K562 (cell line): ENCODE data around the gene FAM20B. TPM values are rescaled to one million over a fixed set of nuclear protein-coding genes. Genes with fewer than 3 reads are reported as not detected.

Source experiments
- ARID1B ChIP-seq: fragments of 450-650 bp; IDR thresholded peaks from 2 replicates; pipeline ENCODE4 v1.6.1; 2016; ENCODE audit warnings: antibody characterized with exemption, mild to moderate bottlenecking, inconsistent platforms
- ARID2 ChIP-seq: fragments of 450-650 bp; IDR thresholded peaks from 2 replicates; pipeline ENCODE4 v1.6.1; 2017; ENCODE audit warnings: antibody characterized with exemption, mild to moderate bottlenecking
- BRD4 ChIP-seq: fragments of 200-600 bp; sonication (generic); IDR thresholded peaks from 2 replicates; pipeline ENCODE4 v1.6.1; 2017; ENCODE audit warnings: inconsistent platforms
- HMG20A ChIP-seq: fragments of 450-650 bp; formaldehyde crosslinking; conservative IDR thresholded peaks from 2 replicates; pipeline ENCODE4 v1.4.0; 2020; ENCODE audit warnings: mild to moderate bottlenecking, mixed read lengths
- HMGN3 ChIP-seq: IDR thresholded peaks from 2 replicates; pipeline ENCODE4 v1.6.1; 2011; ENCODE audit warnings: borderline replicate concordance, low read depth, mild to moderate bottlenecking, mixed read lengths, low read length; ENCODE audit not compliant: insufficient read length; ENCODE audit errors: extremely low read depth
- MYBL2 ChIP-seq, 2 experiments: fragments of 450-650 bp in 1 of 2; sonication (generic) in 1 of 2; formaldehyde crosslinking in 1 of 2; IDR thresholded peaks; 2 replicates each; pipeline versions ENCODE4 v1.6.1 to v1.8.1; 2017 to 2022; ENCODE audit warnings: borderline replicate concordance in 1 of 2, inconsistent platforms in 1 of 2, low read depth in 1 of 2, mild to moderate bottlenecking in 1 of 2, missing genetic modification reagents in 1 of 2, moderate library complexity in 1 of 2
- NCOR1 ChIP-seq: fragments of 450-650 bp; IDR thresholded peaks from 2 replicates; pipeline ENCODE4 v1.6.1; 2016; ENCODE audit warnings: mild to moderate bottlenecking, moderate library complexity
- NFE2L1 ChIP-seq: fragments of 450-650 bp; IDR thresholded peaks from 2 replicates; pipeline ENCODE4 v1.6.1; 2016; ENCODE audit warnings: missing genetic modification characterization, low read depth, mild to moderate bottlenecking, missing compliant biosample characterization, moderate library complexity, borderline replicate concordance
- NR4A1 ChIP-seq, 2 experiments: fragments of 250-450 bp in 1 of 2; fragments of 450-650 bp in 1 of 2; sonication (Bioruptor Pico) in 1 of 2; IDR thresholded peaks; 2 replicates each; pipeline versions ENCODE4 v1.4.0 to v1.6.1; 2016 to 2020; ENCODE audit warnings: mild to moderate bottlenecking in 2 of 2, missing compliant biosample characterization in 1 of 2, missing genetic modification characterization in 1 of 2, moderate library complexity in 1 of 2
- PHF20 ChIP-seq: fragments of 450-650 bp; IDR thresholded peaks from 2 replicates; pipeline ENCODE4 v1.6.1; 2018; ENCODE audit not compliant: partially characterized antibody
- POLR3A ChIP-seq: IDR thresholded peaks from 2 replicates; pipeline ENCODE4 v1.6.1; 2011; ENCODE audit warnings: borderline replicate concordance, mild to moderate bottlenecking, moderate library complexity; ENCODE audit not compliant: insufficient read length, insufficient read depth; ENCODE audit errors: extremely low read depth
- RAD51 ChIP-seq: fragments of 450-650 bp; IDR thresholded peaks from 2 replicates; pipeline ENCODE4 v1.7.1; 2016; ENCODE audit warnings: low read depth, mild to moderate bottlenecking, borderline replicate concordance
- RBM14 ChIP-seq: fragments of 200-400 bp; formaldehyde crosslinking; IDR thresholded peaks from 2 replicates; pipeline ENCODE4 v1.6.1; 2018; ENCODE audit warnings: low read depth, mild to moderate bottlenecking, low read length, moderate library complexity, borderline replicate concordance; ENCODE audit not compliant: insufficient read depth
- SREBF2 ChIP-seq: sonication (generic); formaldehyde crosslinking; IDR thresholded peaks from 2 replicates; pipeline ENCODE4 v1.4.0; 2020; ENCODE audit warnings: mild to moderate bottlenecking, missing genetic modification reagents
- SRSF7 ChIP-seq: fragments of 200-400 bp; formaldehyde crosslinking; optimal IDR thresholded peaks from 2 replicates; pipeline ENCODE3; 2017; ENCODE audit warnings: mild to moderate bottlenecking, low read depth, low read length
- TAL1 ChIP-seq: fragments of 450-650 bp; IDR thresholded peaks from 2 replicates; pipeline ENCODE4 v1.6.1; 2016; ENCODE audit warnings: mild to moderate bottlenecking
- TCF7L2 ChIP-seq: fragments of 150-350 bp; IDR thresholded peaks from 2 replicates; pipeline ENCODE4 v1.6.1; 2016; ENCODE audit warnings: low read depth, mild to moderate bottlenecking, low read length, moderate library complexity
- U2AF2 ChIP-seq: fragments of 200-400 bp; formaldehyde crosslinking; optimal IDR thresholded peaks from 2 replicates; pipeline ENCODE3; 2017; ENCODE audit warnings: low read depth, mild to moderate bottlenecking, low read length
- ZNF165 ChIP-seq: fragments of 250-450 bp; sonication (Bioruptor Pico); IDR thresholded peaks from 2 replicates; pipeline ENCODE4 v1.4.0; 2020; ENCODE audit warnings: borderline replicate concordance
- polyA plus RNA-seq, 8 experiments: library from polyadenylated mRNA; depleted of rRNA in 4 of 8; stranded (reverse) in 5 of 8; unstranded in 3 of 8; fragments of >200 nt; fragmentation: Nextera tagmentation in 2 of 8; fragmentation: Illumina TruSeq in 1 of 8; extraction: Ambion mirVana in 2 of 8; extraction: Trizol in 1 of 8; gene quantifications; 2 replicates each; pipeline versions ENCODE4 v1.2.1 to v1.2.3, GENCODE V29; 2011 to 2014; ENCODE audit warnings: inconsistent platforms in 1 of 8, missing spikeins in 1 of 8
- total RNA-seq, 7 experiments: library from RNA; depleted of rRNA in 6 of 7; stranded (reverse); fragments of >200 nt in 6 of 7; fragmentation: Illumina TruSeq in 2 of 7; extraction: Trizol in 2 of 7; gene quantifications; 2 replicates each; pipeline versions ENCODE4 v1.2.1 to v1.2.3, GENCODE V29; 2011 to 2021; ENCODE audit warnings: low replicate concordance in 1 of 7
- TF ChIP-seq, protein P1 (sequence below), 2 experiments: fragments of 450-650 bp in 1 of 2; sonication (generic) in 1 of 2; formaldehyde crosslinking in 1 of 2; IDR thresholded peaks in 1 of 2; conservative IDR thresholded peaks in 1 of 2; 2 replicates each; pipeline versions ENCODE4 v1.6.1 to v1.8.1; 2016 to 2023; ENCODE audit warnings: mild to moderate bottlenecking in 2 of 2, moderate library complexity in 2 of 2, inconsistent platforms in 1 of 2, missing genetic modification reagents in 1 of 2
- TF ChIP-seq, protein P2 (sequence below): fragments of 450-650 bp; IDR thresholded peaks from one replicate; pipeline ENCODE4 v1.6.1; 2018; ENCODE audit warnings: mild to moderate bottlenecking, moderate library complexity; ENCODE audit not compliant: partially characterized antibody
- TF ChIP-seq, protein P3 (sequence below): sonication (generic); formaldehyde crosslinking; IDR thresholded peaks from 2 replicates; pipeline ENCODE4 v1.8.0; 2022; ENCODE audit warnings: missing genetic modification reagents, mild to moderate bottlenecking, borderline replicate concordance

The FAM20B gene
- total and polyA plus RNA-seq, 9 of the 15 experiments (the other 6 are each of a cell fraction or from before 2014, with no cell fraction given) = 7.2 to 67.5 (median 42.9) TPM

DNA sequence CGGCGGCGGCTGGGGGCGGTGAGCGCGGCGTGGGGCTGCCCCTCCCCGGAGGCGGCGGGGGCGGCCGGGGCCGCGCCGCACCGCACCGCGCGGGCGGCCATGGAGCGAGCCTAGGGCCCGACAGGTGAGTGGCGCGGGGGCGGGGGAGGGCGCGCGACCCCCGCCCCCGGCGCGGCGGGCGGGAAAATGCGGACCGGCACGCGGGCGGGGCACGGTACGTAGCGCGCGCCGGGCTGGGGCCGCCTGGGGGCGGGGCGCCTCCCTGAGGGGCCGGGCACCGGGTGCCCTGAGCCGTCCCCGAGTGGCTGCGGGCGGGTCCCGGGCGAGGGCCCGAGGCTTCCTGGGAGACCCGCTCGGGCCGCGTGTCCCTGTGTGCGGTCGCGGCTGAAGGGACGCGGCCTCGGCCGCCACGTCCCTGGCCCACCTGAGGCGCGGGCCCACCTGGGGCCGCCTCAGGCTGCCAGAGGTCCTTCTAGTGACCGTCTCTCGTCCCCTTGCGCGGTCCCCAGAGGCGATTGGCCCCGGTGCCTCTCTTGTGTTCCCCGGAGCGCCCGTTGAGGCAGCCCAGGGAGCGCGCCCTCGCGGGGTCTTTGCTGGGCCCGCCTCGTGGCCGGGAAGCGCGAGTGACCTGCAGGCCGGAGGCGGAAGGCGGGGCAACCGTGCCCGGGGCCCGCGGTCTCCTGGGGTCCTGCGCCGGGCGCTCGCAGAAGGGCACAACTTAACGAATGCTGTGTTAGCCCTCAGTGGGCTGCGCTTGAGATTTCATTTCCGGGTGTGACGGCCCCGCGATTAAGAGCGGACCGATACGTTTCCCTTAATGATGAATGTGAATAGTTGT lies 500 bp downstream of the FAM20B start (continued):
- TF ChIP-seq, protein P1, sequence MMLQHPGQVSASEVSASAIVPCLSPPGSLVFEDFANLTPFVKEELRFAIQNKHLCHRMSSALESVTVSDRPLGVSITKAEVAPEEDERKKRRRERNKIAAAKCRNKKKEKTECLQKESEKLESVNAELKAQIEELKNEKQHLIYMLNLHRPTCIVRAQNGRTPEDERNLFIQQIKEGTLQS (IDR thresholded peaks at IDR 0.05) = no peak
- TF ChIP-seq, protein P1 (CRISPR knock-in tag; conservative IDR thresholded peaks at IDR 0.05) = no peak
- TF ChIP-seq NR4A1 (CRISPR knock-in tag; IDR thresholded peaks at IDR 0.05) (peak; percentile 47; the same call in 1 of the 2 replicates), NR4A1 (tag; IDR thresholded peaks at IDR 0.05) (peak; percentile 77; the same call in 1 of the 2 replicates), BRD4 (no peak), RBM14 (0 out of 2 replicates have a peak, but pooled peaks have one; percentile 89), TCF7L2 (no peak), NFE2L1 (tag) (no peak), HMG20A (CRISPR knock-in tag) (no peak), SRSF7 (no peak), NCOR1 (no peak), RAD51 (no peak), U2AF2 (no peak), SREBF2 (no peak), POLR3A (no peak), ZNF165 (CRISPR knock-in tag) (0 out of 2 replicates have a peak, but pooled peaks have one; percentile 68), ARID2 (no peak), PHF20 (peak; percentile 69), TAL1 (no peak), MYBL2 (IDR thresholded peaks at IDR 0.05; ENCODE audit: low read depth) (no peak), MYBL2 (CRISPR knock-in tag; IDR thresholded peaks at IDR 0.05; ENCODE audit: borderline replicate concordance) (no peak), ARID1B (no peak), HMGN3 (peak; percentile 84)
- TF ChIP-seq, protein P2, sequence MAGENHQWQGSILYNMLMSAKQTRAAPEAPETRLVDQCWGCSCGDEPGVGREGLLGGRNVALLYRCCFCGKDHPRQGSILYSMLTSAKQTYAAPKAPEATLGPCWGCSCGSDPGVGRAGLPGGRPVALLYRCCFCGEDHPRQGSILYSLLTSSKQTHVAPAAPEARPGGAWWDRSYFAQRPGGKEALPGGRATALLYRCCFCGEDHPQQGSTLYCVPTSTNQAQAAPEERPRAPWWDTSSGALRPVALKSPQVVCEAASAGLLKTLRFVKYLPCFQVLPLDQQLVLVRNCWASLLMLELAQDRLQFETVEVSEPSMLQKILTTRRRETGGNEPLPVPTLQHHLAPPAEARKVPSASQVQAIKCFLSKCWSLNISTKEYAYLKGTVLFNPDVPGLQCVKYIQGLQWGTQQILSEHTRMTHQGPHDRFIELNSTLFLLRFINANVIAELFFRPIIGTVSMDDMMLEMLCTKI = no peak
- TF ChIP-seq, protein P3, sequence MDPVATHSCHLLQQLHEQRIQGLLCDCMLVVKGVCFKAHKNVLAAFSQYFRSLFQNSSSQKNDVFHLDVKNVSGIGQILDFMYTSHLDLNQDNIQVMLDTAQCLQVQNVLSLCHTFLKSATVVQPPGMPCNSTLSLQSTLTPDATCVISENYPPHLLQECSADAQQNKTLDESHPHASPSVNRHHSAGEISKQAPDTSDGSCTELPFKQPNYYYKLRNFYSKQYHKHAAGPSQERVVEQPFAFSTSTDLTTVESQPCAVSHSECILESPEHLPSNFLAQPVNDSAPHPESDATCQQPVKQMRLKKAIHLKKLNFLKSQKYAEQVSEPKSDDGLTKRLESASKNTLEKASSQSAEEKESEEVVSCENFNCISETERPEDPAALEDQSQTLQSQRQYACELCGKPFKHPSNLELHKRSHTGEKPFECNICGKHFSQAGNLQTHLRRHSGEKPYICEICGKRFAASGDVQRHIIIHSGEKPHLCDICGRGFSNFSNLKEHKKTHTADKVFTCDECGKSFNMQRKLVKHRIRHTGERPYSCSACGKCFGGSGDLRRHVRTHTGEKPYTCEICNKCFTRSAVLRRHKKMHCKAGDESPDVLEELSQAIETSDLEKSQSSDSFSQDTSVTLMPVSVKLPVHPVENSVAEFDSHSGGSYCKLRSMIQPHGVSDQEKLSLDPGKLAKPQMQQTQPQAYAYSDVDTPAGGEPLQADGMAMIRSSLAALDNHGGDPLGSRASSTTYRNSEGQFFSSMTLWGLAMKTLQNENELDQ (CRISPR knock-in tag) = peak; percentile 96; the same call in 1 of the 2 replicates
